Stimulated activated memory B cell treated with anti-CD40 and anti-IgM and Interleukin-4, amounts not matched to agents 10 μg/mL and 1 μg/mL and 100 μg/mL, for 72 hours (primary cell): ENCODE results near the gene CNOT6.

ENCODE experiments used
- ATAC-seq: fragments of 150-1000 bp; cut with Tn5 transposase; 2 replicates; pipeline ENCODE4 v1.10.0; 2021
- H3K27ac Mint-ChIP-seq: one replicate; pipeline ENCODE4 v1.8.0; 2022; ENCODE audit warnings: mild to moderate bottlenecking, mixed read lengths
- H3K27me3 Mint-ChIP-seq: one replicate; pipeline ENCODE4 v1.8.0; 2022; ENCODE audit warnings: mixed read lengths
- H3K36me3 Mint-ChIP-seq: one replicate; pipeline ENCODE4 v1.8.0; 2022; ENCODE audit warnings: mixed read lengths
- H3K4me1 Mint-ChIP-seq: one replicate; pipeline ENCODE4 v1.8.0; 2022; ENCODE audit warnings: mixed read lengths
- H3K4me3 Mint-ChIP-seq: one replicate; pipeline ENCODE4 v1.8.0; 2022; ENCODE audit warnings: mild to moderate bottlenecking, moderate library complexity, mixed read lengths
- H3K9me3 Mint-ChIP-seq: one replicate; pipeline ENCODE4 v1.8.0; 2022; ENCODE audit warnings: mixed read lengths

Gene CNOT6

GRCh38 chr5:180603076-180603594 is 109.0 kb downstream of the CNOT6 start:
- Mint-ChIP-seq H3K4me3 (no peak overlapping the region), H3K27me3 (peaks cover 34% of the 10 kb centered on the region), H3K36me3 (no peaks in the 10 kb centered on the region), H3K9me3 (no peaks in the 10 kb centered on the region), H3K4me1 (peaks cover 5% of the 10 kb centered on the region), H3K27ac (no peak overlapping the region)
- no peak for ATAC-seq

- no peak overlapping the region for H3K4me3 Mint-ChIP-seq
- no peak overlapping the region for H3K27ac Mint-ChIP-seq
- no peaks in the 10 kb centered on the region for H3K9me3 Mint-ChIP-seq
- H3K27me3 Mint-ChIP-seq = peaks cover 32% of the 10 kb centered on the region
- no peaks in the 10 kb centered on the region for H3K36me3 Mint-ChIP-seq
- ATAC-seq = no peak
- peaks cover 5% of the 10 kb centered on the region for H3K4me1 Mint-ChIP-seq
Observed at GRCh38 chr5:180604271-180604670, 110.1 kb downstream of the CNOT6 start.

- Mint-ChIP-seq H3K36me3 (no peaks in the 10 kb centered on the region), H3K4me3 (no peak overlapping the region), H3K27me3 (peaks cover 18% of the 10 kb centered on the region), H3K9me3 (no peaks in the 10 kb centered on the region), H3K27ac (no peak overlapping the region), H3K4me1 (peaks cover 5% of the 10 kb centered on the region)
- ATAC-seq = no peak
Observed at GRCh38 chr5:180605554-180606214, 111.5 kb downstream of the CNOT6 start.

GRCh38 chr5:180606215-180606785 is 112.1 kb downstream of the CNOT6 start:
- H3K4me3 Mint-ChIP-seq = no peak overlapping the region
- H3K27ac Mint-ChIP-seq = no peak overlapping the region
- H3K9me3 Mint-ChIP-seq = no peaks in the 10 kb centered on the region
- peaks cover 17% of the 10 kb centered on the region for H3K27me3 Mint-ChIP-seq
- no peaks in the 10 kb centered on the region for H3K36me3 Mint-ChIP-seq
- peaks cover 5% of the 10 kb centered on the region for H3K4me1 Mint-ChIP-seq
- no peak for ATAC-seq

GRCh38 chr5:180607861-180608571 is 113.8 kb downstream of the CNOT6 start:
- no peaks in the 10 kb centered on the region for H3K36me3 Mint-ChIP-seq
- no peak overlapping the region for H3K4me3 Mint-ChIP-seq
- H3K27me3 Mint-ChIP-seq = peaks cover 24% of the 10 kb centered on the region
- ATAC-seq = no peak
- H3K27ac Mint-ChIP-seq = no peak overlapping the region
- H3K9me3 Mint-ChIP-seq = no peaks in the 10 kb centered on the region
- peaks cover 5% of the 10 kb centered on the region for H3K4me1 Mint-ChIP-seq

- Mint-ChIP-seq H3K27ac (no peak overlapping the region), H3K4me3 (no peak overlapping the region), H3K36me3 (no peaks in the 10 kb centered on the region), H3K27me3 (peaks cover 31% of the 10 kb centered on the region), H3K9me3 (no peaks in the 10 kb centered on the region), H3K4me1 (peaks cover 5% of the 10 kb centered on the region)
- ATAC-seq = no peak
Observed at GRCh38 chr5:180608572-180609310, 114.6 kb downstream of the CNOT6 start.

GRCh38 chr5:180609386-180609785 is 115.2 kb downstream of the CNOT6 start:
- no peak overlapping the region for H3K27ac Mint-ChIP-seq
- ATAC-seq = no peak
- peaks cover 5% of the 10 kb centered on the region for H3K4me1 Mint-ChIP-seq
- no peaks in the 10 kb centered on the region for H3K36me3 Mint-ChIP-seq
- H3K27me3 Mint-ChIP-seq = peaks cover 33% of the 10 kb centered on the region
- H3K4me3 Mint-ChIP-seq = no peak overlapping the region
- H3K9me3 Mint-ChIP-seq = no peaks in the 10 kb centered on the region

- Mint-ChIP-seq H3K9me3 (no peaks in the 10 kb centered on the region), H3K4me1 (peaks cover 5% of the 10 kb centered on the region), H3K4me3 (no peak overlapping the region), H3K36me3 (no peaks in the 10 kb centered on the region), H3K27me3 (peaks cover 33% of the 10 kb centered on the region), H3K27ac (no peak overlapping the region)
- no peak for ATAC-seq
Observed at GRCh38 chr5:180609817-180610550, 115.8 kb downstream of the CNOT6 start.

- no peaks in the 10 kb centered on the region for H3K9me3 Mint-ChIP-seq
- H3K4me3 Mint-ChIP-seq = no peak overlapping the region
- peaks cover 2% of the 10 kb centered on the region for H3K4me1 Mint-ChIP-seq
- H3K27me3 Mint-ChIP-seq = peaks cover 28% of the 10 kb centered on the region
- H3K36me3 Mint-ChIP-seq = no peaks in the 10 kb centered on the region
- no peak for ATAC-seq
- no peak overlapping the region for H3K27ac Mint-ChIP-seq
Observed at GRCh38 chr5:180611140-180611850, 117.1 kb downstream of the CNOT6 start.

GRCh38 chr5:180612683-180613082 is 118.5 kb downstream of the CNOT6 start:
- no peak for ATAC-seq
- Mint-ChIP-seq H3K27me3 (peaks cover 24% of the 10 kb centered on the region), H3K9me3 (no peaks in the 10 kb centered on the region), H3K4me3 (no peak overlapping the region), H3K27ac (no peak overlapping the region), H3K4me1 (no peaks in the 10 kb centered on the region), H3K36me3 (no peaks in the 10 kb centered on the region)

DNA sequence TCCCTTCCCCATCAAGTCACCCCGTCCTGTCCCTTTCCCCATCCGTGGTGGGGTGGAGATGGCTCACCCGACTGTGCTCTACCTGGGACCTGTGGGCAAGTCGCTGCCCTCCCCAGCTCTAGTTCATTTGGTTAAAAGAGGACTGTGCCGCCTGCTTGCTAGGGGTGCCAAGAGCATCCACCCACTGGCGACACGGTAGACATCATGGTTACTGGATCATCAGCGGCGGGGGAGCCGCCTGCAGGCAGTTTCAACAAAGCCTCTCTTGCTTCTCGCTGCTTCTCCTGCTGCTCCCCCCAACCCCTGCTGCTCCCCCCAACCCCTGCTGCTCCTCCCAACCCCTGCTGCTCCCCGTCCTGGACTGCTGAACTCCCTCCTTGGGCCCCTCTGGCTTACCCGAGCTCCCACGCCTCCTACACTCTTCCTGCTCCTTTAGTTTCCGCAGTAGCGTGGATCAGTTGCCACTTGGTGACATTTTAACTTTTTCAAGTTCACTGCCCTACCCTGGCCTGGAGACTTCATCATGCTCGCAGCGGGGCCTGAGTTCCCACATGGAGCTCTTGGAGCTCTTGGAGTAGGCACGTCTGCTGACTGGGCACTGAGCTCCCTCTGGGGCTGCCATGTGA is 119.1 kb downstream of the CNOT6 start:
- no peak overlapping the region for H3K27ac Mint-ChIP-seq
- H3K4me3 Mint-ChIP-seq = no peak overlapping the region
- ATAC-seq = no peak
- H3K9me3 Mint-ChIP-seq = no peaks in the 10 kb centered on the region
- no peaks in the 10 kb centered on the region for H3K36me3 Mint-ChIP-seq
- H3K27me3 Mint-ChIP-seq = peaks cover 24% of the 10 kb centered on the region
- H3K4me1 Mint-ChIP-seq = no peaks in the 10 kb centered on the region

- no peak for ATAC-seq
- no peaks in the 10 kb centered on the region for H3K36me3 Mint-ChIP-seq
- H3K27ac Mint-ChIP-seq = no peak overlapping the region
- H3K9me3 Mint-ChIP-seq = no peaks in the 10 kb centered on the region
- H3K4me1 Mint-ChIP-seq = no peaks in the 10 kb centered on the region
- peaks cover 24% of the 10 kb centered on the region for H3K27me3 Mint-ChIP-seq
- no peak overlapping the region for H3K4me3 Mint-ChIP-seq
Observed at GRCh38 chr5:180613814-180614188, 119.6 kb downstream of the CNOT6 start.

GRCh38 chr5:180618487-180618828 is 124.3 kb downstream of the CNOT6 start:
- H3K27ac Mint-ChIP-seq = no peak overlapping the region
- H3K9me3 Mint-ChIP-seq = peaks cover 3% of the 10 kb centered on the region
- ATAC-seq = no peak
- H3K4me3 Mint-ChIP-seq = no peak overlapping the region
- no peaks in the 10 kb centered on the region for H3K36me3 Mint-ChIP-seq
- peaks cover 21% of the 10 kb centered on the region for H3K27me3 Mint-ChIP-seq
- H3K4me1 Mint-ChIP-seq = no peaks in the 10 kb centered on the region
